Activated naive CD8-positive, alpha-beta T cell treated with anti-CD3 and anti-CD28 coated beads for 36 hours (primary cell): Measurements from ENCODE around the gene FBN1. TPM values are rescaled to one million over a fixed set of nuclear protein-coding genes. Genes with fewer than 3 reads are reported as not detected.
A peak's percentile ranks its signal among the peaks of the same experiment; 100 is the strongest.

Experiments used
- DNase-seq: peaks from one replicate; pipeline ENCODE4 v3.0.0; 2021
- H3K27ac Mint-ChIP-seq: one replicate; pipeline ENCODE4 v1.8.0; 2022; ENCODE audit warnings: mild to moderate bottlenecking, moderate library complexity, mixed read lengths
- H3K27me3 Mint-ChIP-seq: one replicate; pipeline ENCODE4 v1.8.0; 2022; ENCODE audit warnings: mild to moderate bottlenecking, mixed read lengths
- H3K36me3 Mint-ChIP-seq: one replicate; pipeline ENCODE4 v1.8.0; 2021; ENCODE audit warnings: mild to moderate bottlenecking, mixed read lengths
- H3K4me1 Mint-ChIP-seq: one replicate; pipeline ENCODE4 v1.8.0; 2021; ENCODE audit warnings: mixed read lengths
- H3K4me3 Mint-ChIP-seq: one replicate; pipeline ENCODE4 v1.8.0; 2022; ENCODE audit warnings: mild to moderate bottlenecking, moderate library complexity, mixed read lengths
- H3K9me3 Mint-ChIP-seq: one replicate; pipeline ENCODE4 v1.8.0; 2022; ENCODE audit warnings: mixed read lengths
- total RNA-seq, 2 experiments: library from RNA; stranded (reverse); gene quantifications; one replicate each; pipeline ENCODE4 v1.2.3, GENCODE V29; 2021

The FBN1 gene
- under 1 TPM; 0.22 to 0.29 TPM for total RNA-seq

DNA sequence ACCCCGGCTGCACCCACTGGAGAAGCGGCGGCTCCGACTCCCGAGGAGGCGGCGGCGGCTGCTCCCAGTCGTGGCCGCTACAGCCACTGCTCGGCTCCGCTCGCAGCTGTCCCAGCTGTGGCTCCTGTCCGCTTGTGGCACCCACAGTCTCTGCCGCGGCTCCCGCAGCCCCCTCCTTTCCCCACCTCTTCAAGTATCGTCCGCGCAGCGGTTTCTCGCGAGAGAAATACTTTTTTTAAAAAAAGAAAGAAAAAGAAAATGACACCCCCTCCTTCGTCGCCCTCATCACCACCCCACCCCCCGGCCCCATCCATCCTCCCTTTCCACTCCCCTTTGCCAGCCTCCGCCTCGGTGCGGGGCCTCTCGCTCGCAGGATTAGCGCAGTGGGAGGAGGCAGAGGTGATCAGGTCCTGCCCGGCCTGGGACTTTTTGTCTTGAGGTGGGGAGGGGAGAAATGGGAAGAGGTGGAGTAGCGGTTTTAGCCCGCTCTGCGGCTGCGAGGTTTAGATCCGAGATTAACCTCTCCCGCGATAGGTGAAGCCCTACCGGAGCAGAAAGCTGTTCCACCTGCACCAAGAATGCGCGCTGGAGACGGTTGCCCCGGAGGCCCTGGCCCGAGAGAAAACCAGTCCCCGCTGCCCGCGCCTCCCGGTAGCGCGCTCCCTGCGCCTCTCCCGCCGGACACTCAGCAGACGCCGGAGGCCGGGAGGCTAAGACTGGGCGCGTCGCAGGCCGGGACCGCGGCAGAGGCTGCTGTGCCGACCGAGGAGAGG, at the start of gene FBN1:
FBN1 (minus strand) TSS at position 152 of the 773 bp plus-strand sequence. CDS start 940 bp downstream, outside the sequence.
- peaks cover 51% of the 10 kb centered on the region for H3K27me3 Mint-ChIP-seq
- DNase-seq = peak; percentile 45
- no peak within 1 kb of the TSS for H3K27ac Mint-ChIP-seq
- H3K36me3 Mint-ChIP-seq = no peaks in the 10 kb centered on the region
- no peaks in the 10 kb centered on the region for H3K4me1 Mint-ChIP-seq
- H3K9me3 Mint-ChIP-seq = no peaks in the 10 kb centered on the region
- peak within 1 kb of the TSS; percentile 66 for H3K4me3 Mint-ChIP-seq

DNA sequence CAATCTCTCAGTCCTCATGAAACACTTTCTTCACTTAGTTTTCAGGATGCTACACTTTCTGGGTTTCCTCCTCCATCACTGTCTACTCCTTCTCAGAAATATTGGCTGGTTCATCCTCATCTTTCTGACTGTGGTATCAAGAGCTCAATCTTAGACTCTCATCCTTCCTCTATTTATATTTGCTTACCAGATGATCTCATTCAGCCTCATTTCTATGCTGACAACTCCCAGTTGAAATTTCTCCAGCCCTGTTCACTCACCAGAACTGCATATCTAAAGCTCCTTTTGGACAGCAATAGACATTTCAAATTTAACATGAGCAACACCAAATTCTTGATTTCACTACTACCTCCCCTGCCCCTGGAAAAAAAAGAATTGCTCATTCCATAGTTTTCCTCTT, 48.0 kb upstream of the FBN1 start:
- Mint-ChIP-seq H3K4me1 (no peaks in the 10 kb centered on the region), H3K4me3 (no peak overlapping the region), H3K36me3 (peaks cover 1% of the 10 kb centered on the region), H3K27ac (no peak overlapping the region), H3K27me3 (no peaks in the 10 kb centered on the region), H3K9me3 (no peaks in the 10 kb centered on the region)
- DNase-seq = no peak

DNA sequence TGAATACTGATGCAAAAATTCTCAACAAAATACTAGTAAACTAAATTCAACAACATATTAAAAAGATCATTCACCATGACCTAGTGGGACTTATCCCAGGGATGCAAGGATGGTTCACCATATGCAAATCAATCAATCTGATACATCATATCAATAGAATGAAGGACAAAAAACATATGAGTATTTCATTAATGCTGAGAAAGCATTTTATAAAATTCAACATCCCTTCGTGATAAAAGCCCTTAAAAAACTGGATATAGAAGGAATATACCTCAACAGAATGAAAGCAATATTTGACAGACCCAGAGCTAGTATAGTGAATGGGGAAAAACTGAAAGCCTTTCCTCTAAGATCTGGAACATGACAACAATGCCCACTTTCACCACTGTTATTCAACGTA, 43.0 kb upstream of the FBN1 start:
- no peaks in the 10 kb centered on the region for H3K27me3 Mint-ChIP-seq

DNA sequence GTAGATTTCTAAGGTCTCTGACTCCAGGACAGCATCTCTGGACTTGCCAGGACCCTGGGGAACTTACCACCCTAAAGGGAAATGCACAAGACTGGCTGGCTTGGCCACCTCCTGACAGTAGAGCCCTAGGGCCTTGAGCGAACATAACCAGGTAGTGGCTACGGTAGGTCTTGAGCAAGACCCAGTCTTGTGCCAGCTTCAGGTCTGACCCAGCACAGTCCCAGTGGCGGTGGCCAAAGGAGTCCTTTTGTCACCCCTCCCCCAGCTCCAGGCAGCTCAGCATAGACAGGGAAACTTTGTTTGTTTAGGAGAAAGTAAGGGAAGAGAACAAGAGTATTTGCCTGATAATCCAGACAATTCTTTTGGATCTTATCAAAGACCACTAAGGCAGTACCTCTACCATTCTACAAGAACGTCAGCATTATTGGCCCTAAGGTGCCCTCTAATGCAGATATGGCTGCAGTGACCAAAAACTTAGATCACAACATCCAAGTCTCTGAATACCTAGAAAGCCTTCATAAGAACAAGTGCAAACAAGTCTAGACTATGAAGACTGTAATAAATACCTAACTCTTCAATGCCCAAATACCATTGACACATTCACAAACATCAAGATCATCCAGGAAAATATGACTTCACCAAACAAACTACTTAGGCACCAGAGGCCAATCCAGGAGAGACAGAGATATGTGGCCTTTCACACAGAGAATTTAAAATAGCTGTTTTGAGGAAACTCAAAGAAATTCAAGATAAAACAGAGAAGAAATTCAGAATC, 38.7 kb upstream of the FBN1 start:
- no peaks in the 10 kb centered on the region for H3K4me1 Mint-ChIP-seq
- peaks cover 9% of the 10 kb centered on the region for H3K36me3 Mint-ChIP-seq
- no peak overlapping the region for H3K4me3 Mint-ChIP-seq
- H3K27ac Mint-ChIP-seq = no peak overlapping the region
- H3K27me3 Mint-ChIP-seq = no peaks in the 10 kb centered on the region
- DNase-seq = no peak
- H3K9me3 Mint-ChIP-seq = peaks cover 11% of the 10 kb centered on the region

More for the DNA sequence above, 43.0 kb upstream of the FBN1 start:
- no peak overlapping the region for H3K4me3 Mint-ChIP-seq
- no peak overlapping the region for H3K27ac Mint-ChIP-seq
- no peak for DNase-seq
- H3K36me3 Mint-ChIP-seq = peaks cover 9% of the 10 kb centered on the region
- no peaks in the 10 kb centered on the region for H3K4me1 Mint-ChIP-seq
- peaks cover 11% of the 10 kb centered on the region for H3K9me3 Mint-ChIP-seq

DNA sequence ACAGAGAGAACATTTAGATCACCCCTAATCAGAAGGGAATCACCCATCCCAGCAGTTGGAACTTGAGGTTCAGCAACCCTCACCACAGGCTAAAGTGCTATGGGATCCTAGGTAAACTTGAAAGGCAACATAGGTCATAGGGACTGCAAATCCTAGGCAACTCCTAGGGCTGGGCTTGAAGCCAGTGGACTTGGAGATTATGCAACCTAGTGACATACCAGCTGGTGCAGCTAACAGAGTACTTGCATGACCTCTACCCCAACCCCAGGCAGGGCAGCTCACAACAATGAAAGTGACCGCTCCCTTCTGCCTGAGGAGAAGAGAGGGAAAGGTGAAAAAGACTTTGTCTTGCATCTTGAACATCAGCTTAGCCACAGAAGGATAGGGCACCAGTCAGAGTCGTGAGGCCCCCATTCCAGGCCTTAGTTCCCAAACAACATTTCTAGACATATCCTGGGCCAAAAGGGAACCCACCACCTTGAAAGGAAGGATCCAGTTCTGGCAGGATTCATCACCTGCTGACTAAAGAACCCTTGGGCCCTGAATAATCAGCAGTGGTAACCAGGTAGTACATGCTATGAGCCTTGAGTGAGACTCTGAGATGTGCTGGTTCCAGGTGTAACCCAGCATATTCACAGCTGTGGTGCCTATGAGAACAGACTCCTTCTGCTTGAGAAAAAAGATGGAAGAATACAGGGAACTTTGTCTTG, 37.6 kb upstream of the FBN1 start:
- Mint-ChIP-seq H3K4me1 (no peaks in the 10 kb centered on the region), H3K27ac (no peak overlapping the region), H3K4me3 (no peak overlapping the region), H3K27me3 (no peaks in the 10 kb centered on the region), H3K36me3 (peaks cover 7% of the 10 kb centered on the region), H3K9me3 (peaks cover 9% of the 10 kb centered on the region)
- no peak for DNase-seq

DNA sequence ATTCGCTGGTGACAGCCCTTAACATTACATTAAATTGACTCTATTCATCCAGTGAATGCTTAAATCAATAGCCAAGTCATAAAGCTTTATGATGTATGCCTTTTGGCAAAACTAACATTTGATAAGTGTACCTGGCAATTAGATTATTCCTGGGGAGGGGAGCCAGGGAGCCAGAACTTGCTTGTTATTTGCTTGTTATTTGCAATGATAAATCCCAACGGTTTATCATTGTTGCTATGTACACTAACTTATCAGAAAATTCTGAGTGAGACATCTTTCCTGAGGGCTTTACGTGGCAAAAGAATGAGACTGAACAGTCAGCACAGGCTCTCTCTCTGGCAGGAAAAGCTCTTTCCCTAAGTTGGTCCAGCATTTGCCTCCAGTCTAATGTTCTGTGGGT, 35.8 kb upstream of the FBN1 start:
- DNase-seq = no peak
- H3K4me3 Mint-ChIP-seq = no peak overlapping the region
- H3K27me3 Mint-ChIP-seq = no peaks in the 10 kb centered on the region

DNA sequence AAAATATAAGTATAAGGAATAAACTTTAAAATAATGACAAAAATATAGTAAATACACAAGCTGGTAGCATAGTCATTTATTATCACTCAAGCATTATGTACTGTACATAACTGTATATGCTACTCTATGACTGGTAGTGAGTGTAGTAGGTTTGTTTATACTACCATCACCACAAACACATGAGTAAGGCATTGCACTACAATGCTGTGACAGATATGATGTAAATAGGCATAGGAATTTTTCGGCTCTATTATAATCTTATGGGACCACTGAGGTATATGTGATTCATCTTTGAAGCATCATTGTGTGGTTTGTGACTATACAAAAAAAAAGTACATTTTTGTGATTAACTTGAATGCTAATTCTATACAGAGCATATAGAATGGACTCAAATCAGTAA, 35.3 kb upstream of the FBN1 start:
- H3K27me3 Mint-ChIP-seq = no peaks in the 10 kb centered on the region

More for the DNA sequence above, 35.8 kb upstream of the FBN1 start:
- Mint-ChIP-seq H3K9me3 (peaks cover 4% of the 10 kb centered on the region), H3K36me3 (peaks cover 6% of the 10 kb centered on the region), H3K27ac (no peak overlapping the region), H3K4me1 (no peaks in the 10 kb centered on the region)

DNA sequence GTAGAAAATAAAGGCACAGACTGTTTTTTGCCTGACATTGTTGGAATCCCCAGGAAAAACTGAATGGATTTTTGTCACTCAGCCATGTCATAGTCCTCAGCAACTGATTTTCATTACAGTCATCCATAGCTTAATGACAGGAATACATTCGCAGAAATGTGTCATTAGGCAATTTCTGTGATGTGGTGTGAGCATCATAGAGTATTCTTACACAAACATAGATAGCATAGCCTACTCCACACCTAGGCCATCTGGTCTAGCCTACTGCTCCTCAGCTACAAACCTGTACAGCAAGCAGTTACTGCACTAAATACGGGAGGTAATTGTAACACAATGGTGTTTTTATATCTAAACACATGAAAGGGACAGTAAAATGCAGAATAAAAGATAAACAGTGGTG, 34.4 kb upstream of the FBN1 start:
- H3K4me1 Mint-ChIP-seq = no peaks in the 10 kb centered on the region
- H3K9me3 Mint-ChIP-seq = peaks cover 2% of the 10 kb centered on the region

More for the DNA sequence above, 35.3 kb upstream of the FBN1 start:
- DNase-seq = no peak
- peaks cover 2% of the 10 kb centered on the region for H3K9me3 Mint-ChIP-seq
- no peak overlapping the region for H3K27ac Mint-ChIP-seq
- no peaks in the 10 kb centered on the region for H3K4me1 Mint-ChIP-seq
- peaks cover 4% of the 10 kb centered on the region for H3K36me3 Mint-ChIP-seq
- H3K4me3 Mint-ChIP-seq = no peak overlapping the region

DNA sequence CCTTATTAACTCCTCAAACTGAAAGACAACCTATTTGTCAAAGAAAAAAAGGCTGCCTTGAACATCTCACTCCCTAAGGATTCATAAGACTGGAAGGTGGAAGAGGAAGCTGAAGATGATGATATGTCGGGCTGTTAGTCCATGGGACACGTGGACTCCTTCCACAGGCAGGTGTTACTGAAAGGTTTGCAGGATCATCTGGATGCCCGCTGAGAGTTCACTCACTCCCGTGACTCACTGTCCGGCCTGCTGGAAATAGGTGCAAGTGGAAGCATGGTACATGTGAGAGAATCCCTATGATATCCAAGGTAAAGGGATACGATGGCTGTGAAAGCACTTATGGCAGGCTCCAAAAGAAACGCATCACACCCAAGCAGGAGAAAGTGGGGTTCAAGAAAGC, 33.3 kb upstream of the FBN1 start:
- no peak overlapping the region for H3K27ac Mint-ChIP-seq

More for the DNA sequence above, 34.4 kb upstream of the FBN1 start:
- Mint-ChIP-seq H3K4me3 (no peak overlapping the region), H3K27ac (no peak overlapping the region), H3K27me3 (no peaks in the 10 kb centered on the region), H3K36me3 (peaks cover 2% of the 10 kb centered on the region)
- DNase-seq = no peak

DNA sequence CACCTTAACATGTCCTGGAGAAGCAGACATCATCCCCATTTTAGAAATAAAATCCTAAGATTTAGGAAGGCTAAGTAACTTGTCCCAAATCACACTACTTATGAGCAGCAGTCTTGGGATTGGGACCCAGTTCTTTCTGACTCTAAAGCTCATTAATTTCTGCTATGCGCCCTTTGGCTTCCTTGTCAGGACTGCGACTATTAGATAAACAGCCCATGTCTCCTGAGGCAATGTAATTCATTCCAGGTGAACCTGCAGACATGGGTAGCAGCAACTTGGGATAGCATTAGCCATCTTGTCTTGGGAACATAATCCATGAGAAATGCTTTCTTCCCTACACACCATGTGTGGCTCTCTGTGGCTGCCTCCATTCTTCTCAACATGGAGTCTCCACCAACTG, 32.3 kb upstream of the FBN1 start:
- no peak for DNase-seq
- Mint-ChIP-seq H3K4me1 (no peaks in the 10 kb centered on the region), H3K27ac (no peak overlapping the region), H3K4me3 (no peak overlapping the region), H3K9me3 (no peaks in the 10 kb centered on the region), H3K27me3 (no peaks in the 10 kb centered on the region), H3K36me3 (no peaks in the 10 kb centered on the region)

More for the DNA sequence above, 33.3 kb upstream of the FBN1 start:
- H3K27me3 Mint-ChIP-seq = no peaks in the 10 kb centered on the region
- no peaks in the 10 kb centered on the region for H3K9me3 Mint-ChIP-seq
- H3K4me3 Mint-ChIP-seq = no peak overlapping the region
- no peaks in the 10 kb centered on the region for H3K36me3 Mint-ChIP-seq
- DNase-seq = no peak
- no peaks in the 10 kb centered on the region for H3K4me1 Mint-ChIP-seq

DNA sequence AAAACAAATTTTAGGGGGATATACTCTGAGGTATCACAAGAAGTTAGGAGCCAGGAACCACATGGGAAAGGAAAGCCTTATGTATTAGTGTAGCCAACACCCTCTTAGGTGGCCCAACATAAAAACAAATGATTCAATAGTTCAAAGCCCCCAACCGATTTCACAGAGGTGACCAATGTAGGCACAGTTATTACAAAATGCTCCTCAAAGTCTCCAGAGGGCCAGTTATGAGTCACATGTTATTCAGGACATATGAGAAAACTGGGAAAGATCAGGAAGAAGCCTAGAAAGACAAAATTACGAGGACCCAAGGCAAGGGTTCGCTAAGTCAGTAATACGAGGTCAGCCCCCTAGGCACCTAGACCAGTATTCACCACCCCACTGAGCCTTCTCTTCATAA, 29.9 kb upstream of the FBN1 start:
- Mint-ChIP-seq H3K4me3 (no peak overlapping the region), H3K36me3 (no peaks in the 10 kb centered on the region), H3K27ac (no peak overlapping the region), H3K9me3 (no peaks in the 10 kb centered on the region), H3K4me1 (no peaks in the 10 kb centered on the region), H3K27me3 (no peaks in the 10 kb centered on the region)
- no peak for DNase-seq

DNA sequence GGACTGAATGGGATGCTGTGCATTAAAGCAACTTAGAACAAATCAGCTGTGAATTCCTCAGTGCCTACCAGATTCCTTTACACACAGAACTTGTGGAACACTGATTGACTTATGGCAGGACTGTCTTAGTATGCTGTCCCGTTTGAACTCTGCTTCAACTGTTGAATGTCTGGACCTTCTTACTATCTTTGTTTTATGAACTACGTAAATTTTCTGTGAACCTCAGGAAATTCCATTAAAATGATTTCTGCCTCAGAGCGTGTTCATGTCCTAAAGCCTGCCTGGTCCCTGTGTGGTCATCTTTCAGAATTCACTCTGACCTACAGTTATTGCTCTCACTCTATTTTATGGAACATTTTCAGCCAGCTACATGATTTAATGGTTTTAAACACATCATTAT, 29.4 kb upstream of the FBN1 start:
- Mint-ChIP-seq H3K27ac (no peak overlapping the region), H3K36me3 (no peaks in the 10 kb centered on the region), H3K9me3 (no peaks in the 10 kb centered on the region), H3K4me3 (no peak overlapping the region), H3K27me3 (no peaks in the 10 kb centered on the region), H3K4me1 (no peaks in the 10 kb centered on the region)
- no peak for DNase-seq

DNA sequence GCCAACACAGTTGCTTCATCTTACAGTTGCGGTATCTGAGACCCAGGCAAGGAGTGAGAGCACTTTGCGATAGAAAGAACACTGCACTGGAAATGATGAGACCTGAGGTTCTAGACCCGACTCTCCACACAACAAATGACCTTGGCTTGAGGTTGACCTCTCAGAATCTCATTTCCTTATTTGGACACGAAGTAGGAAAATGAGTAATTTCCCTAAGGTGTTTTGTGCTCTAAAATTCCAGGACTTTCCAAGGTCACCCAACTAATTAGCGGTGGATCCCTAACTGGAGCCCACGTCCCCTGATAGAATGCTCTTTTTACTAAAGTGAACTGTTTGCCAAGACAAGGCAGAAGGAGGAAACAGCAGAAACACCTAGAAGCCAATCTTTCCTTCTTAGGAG, 26.7 kb upstream of the FBN1 start:
- no peak overlapping the region for H3K4me3 Mint-ChIP-seq

DNA sequence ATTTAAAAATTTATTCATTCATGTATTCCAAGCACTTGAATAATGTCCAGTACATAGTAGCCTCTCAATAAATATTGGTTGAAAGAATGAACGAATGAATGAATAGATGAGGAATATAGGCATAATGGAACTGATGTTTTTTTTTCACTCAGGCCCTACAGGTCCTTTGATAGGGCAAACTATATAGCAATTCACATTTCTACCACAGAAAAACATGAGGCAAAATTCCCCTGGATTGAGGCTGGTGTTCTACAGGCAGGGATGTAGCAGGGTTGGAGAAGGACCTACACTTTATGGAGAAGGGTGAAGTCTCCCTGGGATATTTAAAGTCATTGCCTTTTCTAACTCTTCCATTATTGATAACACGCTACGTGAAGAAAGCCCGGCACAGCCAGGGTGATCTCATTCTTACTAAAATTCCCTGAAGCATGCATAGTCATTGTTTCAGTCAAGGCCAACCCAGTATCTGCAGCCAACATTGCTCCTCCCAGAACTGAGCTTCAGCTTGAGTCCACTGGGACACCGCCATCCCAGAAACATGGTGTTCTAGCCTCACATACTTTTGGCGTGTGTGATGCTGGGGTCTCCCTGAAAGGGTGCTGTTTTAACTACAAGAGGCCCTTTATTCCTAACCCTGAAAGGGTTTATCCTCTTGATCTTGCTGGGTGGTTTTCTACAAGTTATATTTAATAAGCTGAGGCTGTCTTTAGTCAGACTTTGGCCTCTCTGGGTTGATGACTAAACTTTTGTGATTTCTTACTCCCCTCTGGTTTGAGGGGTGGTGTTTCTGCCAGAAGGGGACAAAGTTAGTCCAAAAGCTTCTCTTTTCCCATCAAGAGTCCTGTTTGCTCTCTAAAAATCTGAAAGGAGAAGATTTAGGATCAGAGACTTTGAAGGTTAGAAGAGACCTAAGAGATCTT, 25.9 kb upstream of the FBN1 start:
- DNase-seq = no peak

More for the DNA sequence above, 26.7 kb upstream of the FBN1 start:
- H3K36me3 Mint-ChIP-seq = no peaks in the 10 kb centered on the region
- H3K4me1 Mint-ChIP-seq = no peaks in the 10 kb centered on the region
- DNase-seq = no peak
- no peaks in the 10 kb centered on the region for H3K27me3 Mint-ChIP-seq
- H3K9me3 Mint-ChIP-seq = no peaks in the 10 kb centered on the region
- no peak overlapping the region for H3K27ac Mint-ChIP-seq

More for the DNA sequence above, 25.9 kb upstream of the FBN1 start:
- no peaks in the 10 kb centered on the region for H3K27me3 Mint-ChIP-seq
- H3K27ac Mint-ChIP-seq = no peak overlapping the region
- H3K4me1 Mint-ChIP-seq = no peaks in the 10 kb centered on the region
- H3K9me3 Mint-ChIP-seq = no peaks in the 10 kb centered on the region
- H3K4me3 Mint-ChIP-seq = no peak overlapping the region
- no peaks in the 10 kb centered on the region for H3K36me3 Mint-ChIP-seq
